ENCODE results near the gene USP13.

- TF ChIP-seq EZH2 (IDR thresholded peaks at IDR 0.05; ENCODE audit: insufficient read depth, poor library complexity, severe bottlenecking) (no peak), EZH2phosphoT487 (IDR thresholded peaks at IDR 0.05; ENCODE audit: insufficient read depth, low read depth) (no peak)
Measured at GRCh38 chr3:179668429-179668828, 15.6 kb downstream of the USP13 start.

Data from GM23248 (cell line).